Measurements from ENCODE around the gene WFDC6. TPM values are rescaled to one million over a fixed set of nuclear protein-coding genes. Genes with fewer than 3 reads are reported as not detected.

The WFDC6 gene
- total RNA-seq, 2 donors from 2014 or later, result not detected

- peaks cover 4% of the 10 kb centered on the region for H3K4me1 Mint-ChIP-seq
- no peaks in the 10 kb centered on the region for H3K9me3 Mint-ChIP-seq
- H3K36me3 Mint-ChIP-seq (ENCODE audit: low read depth), result no peaks in the 10 kb centered on the region
- no peak overlapping the region for H3K4me3 Mint-ChIP-seq
- H3K27me3 Mint-ChIP-seq, result peaks cover 40% of the 10 kb centered on the region
- ATAC-seq (replicated peaks), result no peak
- H3K27ac Mint-ChIP-seq, result no peak overlapping the region
Observed at GRCh38 chr20:45503403-45503802, 35.9 kb downstream of the WFDC6 start.

- no peak for ATAC-seq (replicated peaks)
- Mint-ChIP-seq H3K9me3 (no peaks in the 10 kb centered on the region), H3K4me3 (no peak overlapping the region), H3K27ac (no peak overlapping the region), H3K4me1 (peaks cover 4% of the 10 kb centered on the region), H3K27me3 (peaks cover 35% of the 10 kb centered on the region), H3K36me3 (ENCODE audit: low read depth) (no peaks in the 10 kb centered on the region)
Observed at GRCh38 chr20:45502561-45502960, 36.7 kb downstream of the WFDC6 start.

- Mint-ChIP-seq H3K4me3 (no peak overlapping the region), H3K9me3 (no peaks in the 10 kb centered on the region), H3K27me3 (peaks cover 35% of the 10 kb centered on the region), H3K4me1 (no peaks in the 10 kb centered on the region), H3K27ac (no peak overlapping the region), H3K36me3 (ENCODE audit: low read depth) (no peaks in the 10 kb centered on the region)
- no peak for ATAC-seq (replicated peaks)
Observed at GRCh38 chr20:45501600-45501999, 37.7 kb downstream of the WFDC6 start.

GRCh38 chr20:45500022-45500421 lies 39.3 kb downstream of the WFDC6 start:
- Mint-ChIP-seq H3K27me3 (peaks cover 31% of the 10 kb centered on the region), H3K4me3 (no peak overlapping the region), H3K27ac (no peak overlapping the region), H3K4me1 (no peaks in the 10 kb centered on the region), H3K9me3 (no peaks in the 10 kb centered on the region), H3K36me3 (ENCODE audit: low read depth) (no peaks in the 10 kb centered on the region)
- ATAC-seq (replicated peaks), result no peak

- Mint-ChIP-seq H3K27me3 (peaks cover 27% of the 10 kb centered on the region), H3K4me1 (no peaks in the 10 kb centered on the region), H3K9me3 (no peaks in the 10 kb centered on the region), H3K36me3 (ENCODE audit: low read depth) (no peaks in the 10 kb centered on the region), H3K27ac (no peak overlapping the region), H3K4me3 (no peak overlapping the region)
- no peak for ATAC-seq (replicated peaks)
Observed at GRCh38 chr20:45497971-45498494, 41.2 kb downstream of the WFDC6 start.

GRCh38 chr20:45496166-45496565 lies 43.1 kb downstream of the WFDC6 start:
- ATAC-seq (replicated peaks), result no peak
- peaks cover 31% of the 10 kb centered on the region for H3K27me3 Mint-ChIP-seq
- no peaks in the 10 kb centered on the region for H3K36me3 Mint-ChIP-seq (ENCODE audit: low read depth)
- H3K9me3 Mint-ChIP-seq, result no peaks in the 10 kb centered on the region
- no peak overlapping the region for H3K27ac Mint-ChIP-seq
- H3K4me1 Mint-ChIP-seq, result no peaks in the 10 kb centered on the region
- no peak overlapping the region for H3K4me3 Mint-ChIP-seq

GRCh38 chr20:45495501-45495941 lies 43.8 kb downstream of the WFDC6 start:
- H3K36me3 Mint-ChIP-seq (ENCODE audit: low read depth), result no peaks in the 10 kb centered on the region
- peaks cover 32% of the 10 kb centered on the region for H3K27me3 Mint-ChIP-seq

GRCh38 chr20:45489083-45489531 lies 50.2 kb downstream of the WFDC6 start:
- H3K9me3 Mint-ChIP-seq, result no peaks in the 10 kb centered on the region
- H3K27ac Mint-ChIP-seq, result no peak overlapping the region
- no peaks in the 10 kb centered on the region for H3K4me1 Mint-ChIP-seq
- no peak overlapping the region for H3K4me3 Mint-ChIP-seq
- ATAC-seq (replicated peaks), result no peak
- H3K27me3 Mint-ChIP-seq, result peaks cover 36% of the 10 kb centered on the region
- H3K36me3 Mint-ChIP-seq (ENCODE audit: low read depth), result no peaks in the 10 kb centered on the region

More at GRCh38 chr20:45495501-45495941, 43.8 kb downstream of the WFDC6 start:
- Mint-ChIP-seq H3K4me3 (no peak overlapping the region), H3K4me1 (no peaks in the 10 kb centered on the region), H3K9me3 (no peaks in the 10 kb centered on the region), H3K27ac (no peak overlapping the region)
- no peak for ATAC-seq (replicated peaks)

- no peak overlapping the region for H3K27ac Mint-ChIP-seq
- no peaks in the 10 kb centered on the region for H3K9me3 Mint-ChIP-seq
- H3K4me1 Mint-ChIP-seq, result no peaks in the 10 kb centered on the region
- no peaks in the 10 kb centered on the region for H3K36me3 Mint-ChIP-seq (ENCODE audit: low read depth)
- peaks cover 37% of the 10 kb centered on the region for H3K27me3 Mint-ChIP-seq
- no peak for ATAC-seq (replicated peaks)
- H3K4me3 Mint-ChIP-seq, result no peak overlapping the region
Observed at GRCh38 chr20:45487231-45487635, 52.0 kb downstream of the WFDC6 start.

GRCh38 chr20:45485388-45485787 lies 53.9 kb downstream of the WFDC6 start:
- Mint-ChIP-seq H3K4me1 (no peaks in the 10 kb centered on the region), H3K27me3 (peaks cover 33% of the 10 kb centered on the region), H3K36me3 (ENCODE audit: low read depth) (no peaks in the 10 kb centered on the region), H3K9me3 (no peaks in the 10 kb centered on the region), H3K4me3 (no peak overlapping the region), H3K27ac (no peak overlapping the region)
- no peak for ATAC-seq (replicated peaks)

GRCh38 chr20:45484676-45485075 lies 54.6 kb downstream of the WFDC6 start:
- Mint-ChIP-seq H3K4me3 (no peak overlapping the region), H3K27me3 (peaks cover 34% of the 10 kb centered on the region)
- no peak for ATAC-seq (replicated peaks)

More at GRCh38 chr20:45484676-45485075, 54.6 kb downstream of the WFDC6 start:
- H3K4me1 Mint-ChIP-seq, result no peaks in the 10 kb centered on the region
- H3K27ac Mint-ChIP-seq, result no peak overlapping the region
- no peaks in the 10 kb centered on the region for H3K9me3 Mint-ChIP-seq
- no peaks in the 10 kb centered on the region for H3K36me3 Mint-ChIP-seq (ENCODE audit: low read depth)

Other genes with a start within 250 kb of the WFDC6 start
- not detected for gene RBPJL, start 232.6 kb downstream of the WFDC6 start, total RNA-seq
- gene MATN4, start 231.2 kb downstream of the WFDC6 start, total RNA-seq, result under 1 TPM; 0.11 to 0.66 TPM
- 10 to 100 TPM; 21.6 to 62.6 TPM for gene SDC4, start 191.1 kb downstream of the WFDC6 start, total RNA-seq
- gene SYS1, start 176.3 kb downstream of the WFDC6 start, total RNA-seq, result 10 to 100 TPM; 29.9 to 32.9 TPM
- gene TP53TG5, start 161.2 kb downstream of the WFDC6 start, total RNA-seq, result under 1 TPM; 0.11 to 0.50 TPM
- gene DBNDD2, start 131.2 kb downstream of the WFDC6 start, total RNA-seq, result 10 to 100 TPM in 1 of 2 donors, 1 to 10 TPM in 1; 4.6 to 12.5 TPM
- gene PIGT, start 123.3 kb downstream of the WFDC6 start, total RNA-seq, result 10 to 100 TPM; 34.4 to 67.9 TPM
- gene WFDC2, start 69.7 kb downstream of the WFDC6 start, total RNA-seq, result 1 to 10 TPM in 1 of 2 donors, not detected in 1; 3.5 TPM
- gene SPINT3, start 23.9 kb downstream of the WFDC6 start, total RNA-seq, result not detected
- gene EPPIN, start 7.9 kb upstream of the WFDC6 start, total RNA-seq, result not detected
- not detected for gene WFDC8, start 39.8 kb upstream of the WFDC6 start, total RNA-seq
- not detected for gene WFDC10A, start 90.3 kb upstream of the WFDC6 start, total RNA-seq
- gene WFDC9, start 91.8 kb upstream of the WFDC6 start, total RNA-seq, result not detected
- gene WFDC11, start 130.8 kb upstream of the WFDC6 start, total RNA-seq, result not detected
- not detected for gene WFDC13, start 162.6 kb upstream of the WFDC6 start, total RNA-seq
- not detected for gene WFDC10B, start 165.5 kb upstream of the WFDC6 start, total RNA-seq
- not detected for gene SPINT4, start 182.9 kb upstream of the WFDC6 start, total RNA-seq

Measured in activated T-helper 17 cell treated with anti-CD3 and anti-CD28 coated beads, Interleukin-2, amount 50 U/mL, for 72 hours (primary cell).